A673 (cell line): ENCODE results near the gene HRC. TPM values are rescaled to one million over a fixed set of nuclear protein-coding genes. Genes with fewer than 3 reads are reported as not detected.
A peak's percentile ranks its signal among the peaks of the same experiment; 100 is the strongest.

Experiments
- BruUV-seq: library from RNA; stranded (reverse); fragments of 400-500 nt; replicated peaks from 2 replicates; lab custom pipeline; 2021; lab: Mats Ljungman, UMichigan
- CTCF ChIA-PET: fragments of 300-600 bp; sonication (Branson Sonifier 250); formaldehyde crosslinking; loops from one replicate; lab custom pipeline; 2022; ENCODE audit warnings: antibody characterized with exemption; lab: Charles Lee
- POLR2A ChIA-PET: fragments of 300-600 bp; sonication (Branson Sonifier 250); formaldehyde crosslinking; loops from one replicate; lab custom pipeline; 2022; ENCODE audit warnings: antibody characterized with exemption; ENCODE audit not compliant: low non-redundant PET; lab: Charles Lee
- DNase-seq: peaks from one replicate; pipeline ENCODE4 v3.0.0-alpha.2; 2015; ENCODE audit warnings: low spot score
- H3K27ac ChIP-seq: fragments of 200-600 bp; sonication (generic); 2 replicates; pipeline ENCODE4 v1.5.1; 2016; ENCODE audit warnings: mixed run types, low read depth, mild to moderate bottlenecking, mixed read lengths, antibody characterized with exemption, low read length; ENCODE audit not compliant: poor library complexity, severe bottlenecking
- H3K27me3 ChIP-seq: fragments of 200-600 bp; sonication (generic); replicated peaks from 2 replicates; pipeline ENCODE4 v1.6.1; 2017; ENCODE audit warnings: mixed run types, low read depth, mild to moderate bottlenecking, mixed read lengths, antibody characterized with exemption, low read length; ENCODE audit not compliant: insufficient read depth, poor library complexity
- H3K36me3 ChIP-seq: fragments of 200-600 bp; sonication (generic); 2 replicates; pipeline ENCODE4 v1.6.1; 2016; ENCODE audit warnings: mixed run types, mild to moderate bottlenecking, mixed read lengths, antibody characterized with exemption, low read length; ENCODE audit not compliant: insufficient read depth, poor library complexity, severe bottlenecking
- H3K4me1 ChIP-seq: fragments of 200-600 bp; sonication (generic); 2 replicates; pipeline ENCODE4 v1.6.1; 2017; ENCODE audit warnings: mixed run types, mild to moderate bottlenecking, mixed read lengths, antibody characterized with exemption, low read length; ENCODE audit not compliant: insufficient read depth, poor library complexity, severe bottlenecking
- H3K4me3 ChIP-seq: fragments of 200-600 bp; sonication (generic); 2 replicates; pipeline ENCODE4 v1.5.1; 2016; ENCODE audit warnings: low read depth, mixed run types, mild to moderate bottlenecking, mixed read lengths, low read length; ENCODE audit not compliant: poor library complexity, severe bottlenecking
- H3K9me3 ChIP-seq: fragments of 200-600 bp; sonication (generic); 2 replicates; pipeline ENCODE4 v1.6.1; 2016; ENCODE audit warnings: mixed run types, low read depth, mild to moderate bottlenecking, mixed read lengths, antibody characterized with exemption, low read length; ENCODE audit not compliant: poor library complexity, severe bottlenecking
- EZH2 ChIP-seq: fragments of 200-600 bp; sonication (generic); IDR thresholded peaks from 2 replicates; pipeline ENCODE4 v1.6.1; 2017; ENCODE audit warnings: borderline replicate concordance, low read depth, mild to moderate bottlenecking, mixed read lengths, antibody characterized with exemption, low read length; ENCODE audit not compliant: poor library complexity, severe bottlenecking
- intact Hi-C: fragments of 100-400 bp; cut with micrococcal nuclease; formaldehyde crosslinking; loops from one replicate; pipeline ENCODE4 v1.10.0; 2022; ENCODE audit not compliant: unreplicated experiment
- total RNA-seq: library from RNA; stranded (reverse); gene quantifications from 2 replicates; pipeline ENCODE4 v1.2.3, GENCODE V29; 2021
- TF ChIP-seq, protein P1 (sequence below): fragments of 300-800, 200-600 bp; sonication (generic); conservative IDR thresholded peaks from 2 replicates; pipeline ENCODE4 v1.5.1; 2017; ENCODE audit warnings: low read depth, mild to moderate bottlenecking, antibody characterized with exemption, low read length, moderate library complexity, mixed read lengths

HRC gene
- total RNA-seq, 1 experiment from 2014 or later: not detected

DNA sequence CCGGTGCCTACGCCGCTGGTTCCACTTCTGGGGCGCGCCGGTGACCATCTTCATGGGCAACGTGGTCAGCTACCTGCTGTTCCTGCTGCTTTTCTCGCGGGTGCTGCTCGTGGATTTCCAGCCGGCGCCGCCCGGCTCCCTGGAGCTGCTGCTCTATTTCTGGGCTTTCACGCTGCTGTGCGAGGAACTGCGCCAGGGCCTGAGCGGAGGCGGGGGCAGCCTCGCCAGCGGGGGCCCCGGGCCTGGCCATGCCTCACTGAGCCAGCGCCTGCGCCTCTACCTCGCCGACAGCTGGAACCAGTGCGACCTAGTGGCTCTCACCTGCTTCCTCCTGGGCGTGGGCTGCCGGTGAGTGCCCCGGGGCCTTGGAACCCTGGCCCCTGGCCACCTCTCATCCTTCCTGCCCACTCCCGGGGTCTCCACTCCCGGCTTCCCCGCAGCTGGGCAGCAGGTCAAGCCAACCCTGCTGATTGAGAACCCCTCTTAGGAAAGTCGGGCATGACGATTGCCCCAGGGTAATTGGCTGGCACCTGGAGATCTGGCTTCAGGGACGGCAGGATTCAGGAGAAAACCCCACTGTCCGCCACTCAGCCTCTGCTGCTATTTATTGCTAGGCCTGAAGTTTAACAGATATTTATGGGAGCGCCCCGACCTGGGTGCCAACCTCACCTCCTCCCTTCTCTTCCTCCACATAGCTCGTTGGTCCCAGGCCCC is 41.5 kb upstream of the HRC start:
- no peaks in the 10 kb centered on the region for H3K27me3 ChIP-seq
- peaks cover 25% of the 10 kb centered on the region for H3K4me1 ChIP-seq
- DNase-seq: peak; percentile 62
- TF ChIP-seq, protein P1, sequence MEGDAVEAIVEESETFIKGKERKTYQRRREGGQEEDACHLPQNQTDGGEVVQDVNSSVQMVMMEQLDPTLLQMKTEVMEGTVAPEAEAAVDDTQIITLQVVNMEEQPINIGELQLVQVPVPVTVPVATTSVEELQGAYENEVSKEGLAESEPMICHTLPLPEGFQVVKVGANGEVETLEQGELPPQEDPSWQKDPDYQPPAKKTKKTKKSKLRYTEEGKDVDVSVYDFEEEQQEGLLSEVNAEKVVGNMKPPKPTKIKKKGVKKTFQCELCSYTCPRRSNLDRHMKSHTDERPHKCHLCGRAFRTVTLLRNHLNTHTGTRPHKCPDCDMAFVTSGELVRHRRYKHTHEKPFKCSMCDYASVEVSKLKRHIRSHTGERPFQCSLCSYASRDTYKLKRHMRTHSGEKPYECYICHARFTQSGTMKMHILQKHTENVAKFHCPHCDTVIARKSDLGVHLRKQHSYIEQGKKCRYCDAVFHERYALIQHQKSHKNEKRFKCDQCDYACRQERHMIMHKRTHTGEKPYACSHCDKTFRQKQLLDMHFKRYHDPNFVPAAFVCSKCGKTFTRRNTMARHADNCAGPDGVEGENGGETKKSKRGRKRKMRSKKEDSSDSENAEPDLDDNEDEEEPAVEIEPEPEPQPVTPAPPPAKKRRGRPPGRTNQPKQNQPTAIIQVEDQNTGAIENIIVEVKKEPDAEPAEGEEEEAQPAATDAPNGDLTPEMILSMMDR: no peak
- TF ChIP-seq EZH2: no peak
- no peaks in the 10 kb centered on the region for H3K9me3 ChIP-seq
- H3K4me3 ChIP-seq: peak overlapping the region; percentile 32
- CTCF ChIA-PET: interaction anchor here (0.5 to 0.7 kb wide), 4 partner anchors 17 to 69 kb away, joined by 3 to 8 read pairs (median 4); no protein-coding TSS in a partner anchor
- H3K36me3 ChIP-seq: peaks cover 17% of the 10 kb centered on the region
- H3K27ac ChIP-seq: peak overlapping the region; percentile 31
- POLR2A ChIA-PET: no interaction called here
- BruUV-seq: no TSS peak
- intact Hi-C loops: no loop called here

- no peak overlapping the region for H3K27ac ChIP-seq
- no TSS peak for BruUV-seq
- intact Hi-C loops: no loop called here
- H3K4me3 ChIP-seq: no peak overlapping the region
- TF ChIP-seq, protein P1: no peak
- no peak for TF ChIP-seq EZH2
- no peak for DNase-seq
- POLR2A ChIA-PET: no interaction called here
- H3K27me3 ChIP-seq: no peaks in the 10 kb centered on the region
- peaks cover 28% of the 10 kb centered on the region for H3K4me1 ChIP-seq
- no peaks in the 10 kb centered on the region for H3K9me3 ChIP-seq
- H3K36me3 ChIP-seq: peaks cover 25% of the 10 kb centered on the region
- CTCF ChIA-PET: interaction anchor here (0.7 to 1.0 kb wide), 2 partner anchors 97 to 1355 kb away, joined by 3 to 6 read pairs; no protein-coding TSS in a partner anchor
These were observed 39.2 kb upstream of the HRC start for GRCh38 chr19:49194408-49194807.

- Histone ChIP-seq H3K9me3 (no peaks in the 10 kb centered on the region), H3K4me3 (no peak overlapping the region), H3K4me1 (peaks cover 29% of the 10 kb centered on the region), H3K27me3 (no peaks in the 10 kb centered on the region), H3K36me3 (peaks cover 30% of the 10 kb centered on the region), H3K27ac (no peak overlapping the region)
- POLR2A ChIA-PET: interaction anchor here (0.6 kb wide), 1 partner anchor 674 kb away, joined by 5 read pairs; the partner anchor contains the start of gene PNKP
- BruUV-seq: no TSS peak
- intact Hi-C loops: no loop called here
- CTCF ChIA-PET: interaction anchor here (0.5 to 0.7 kb wide), 2 partner anchors 1354 to 1358 kb away, joined by 6 to 9 read pairs; no protein-coding TSS in a partner anchor
- TF ChIP-seq, protein P1: no peak
- TF ChIP-seq EZH2: no peak
- no peak for DNase-seq
These were observed 38.7 kb upstream of the HRC start for GRCh38 chr19:49193822-49194394.
